Naive B cell (primary cell): ENCODE results near the gene MORC1. TPM values are rescaled to one million over a fixed set of nuclear protein-coding genes. Genes with fewer than 3 reads are reported as not detected.

Experiments
- ATAC-seq, 2 donors: fragments of 150-1000 bp; cut with Tn5 transposase; 2 replicates each; pipeline ENCODE4 v1.10.0; 2021; ENCODE audit warnings: low read depth in 2 of 2, mild to moderate bottlenecking in 2 of 2, moderate library complexity in 2 of 2
- DNase-seq: peaks from one replicate; pipeline ENCODE4 v3.0.0; 2022
- H3K27ac Mint-ChIP-seq, 6 donors: one replicate each; pipeline ENCODE4 v1.8.0; 2020 to 2022; ENCODE audit warnings: mild to moderate bottlenecking in 6 of 6, mixed read lengths in 6 of 6, moderate library complexity in 5 of 6, inconsistent platforms in 2 of 6
- H3K27me3 Mint-ChIP-seq, 3 donors: one replicate each; pipeline ENCODE4 v1.8.0; 2021 to 2022; ENCODE audit warnings: mixed read lengths in 3 of 3, mild to moderate bottlenecking in 1 of 3
- H3K36me3 Mint-ChIP-seq, 2 donors: one replicate each; pipeline ENCODE4 v1.8.0; 2020 to 2022; ENCODE audit warnings: mixed read lengths in 2 of 2, inconsistent platforms in 1 of 2, mild to moderate bottlenecking in 1 of 2
- H3K4me1 Mint-ChIP-seq, 3 donors: one replicate each; pipeline ENCODE4 v1.8.0; 2020 to 2022; ENCODE audit warnings: mixed read lengths in 3 of 3, inconsistent platforms in 1 of 3, mild to moderate bottlenecking in 1 of 3, moderate library complexity in 1 of 3
- H3K4me3 Mint-ChIP-seq, 8 donors: one replicate each; pipeline ENCODE4 v1.8.0; 2020 to 2022; ENCODE audit warnings: mild to moderate bottlenecking in 8 of 8, mixed read lengths in 8 of 8, moderate library complexity in 8 of 8, inconsistent platforms in 2 of 8
- H3K9me3 Mint-ChIP-seq, 7 donors: one replicate each; pipeline ENCODE4 v1.8.0; 2020 to 2022; ENCODE audit warnings: mixed read lengths in 7 of 7, mild to moderate bottlenecking in 5 of 7, inconsistent platforms in 2 of 7, moderate library complexity in 1 of 7
- polyA plus RNA-seq, 6 donors: library from polyadenylated mRNA; unstranded; fragments of 300-500 nt; fragmentation: Illumina TruSeq; gene quantifications; one replicate each; pipeline ENCODE4 v1.2.3, GENCODE V29; 2021; ENCODE audit warnings: low read depth in 6 of 6

MORC1 gene
- polyA plus RNA-seq, 6 donors from 2014 or later, result 0.12 TPM; not detected in 5

- no peak overlapping the region for H3K4me3 Mint-ChIP-seq
- H3K27ac Mint-ChIP-seq, result no peak overlapping the region
- H3K27me3 Mint-ChIP-seq, result peaks cover 0 to 15% (median 0%) of the 10 kb centered on the region in 3 donors
- H3K36me3 Mint-ChIP-seq, result no peaks in the 10 kb centered on the region
- DNase-seq (no peak), ATAC-seq (no peak)
- peaks cover 0 to 6% (median 5%) of the 10 kb centered on the region in 3 donors for H3K4me1 Mint-ChIP-seq
- H3K9me3 Mint-ChIP-seq, result no peaks in the 10 kb centered on the region
Observed at GRCh38 chr3:108976058-108976457, 141.9 kb downstream of the MORC1 start.

- no peak for DNase-seq
- Mint-ChIP-seq H3K27me3 (peaks cover 0 to 15% (median 0%) of the 10 kb centered on the region in 3 donors), H3K27ac (no peak overlapping the region), H3K4me3 (no peak overlapping the region), H3K9me3 (no peaks in the 10 kb centered on the region), H3K4me1 (peaks cover 0 to 9% (median 9%) of the 10 kb centered on the region in 3 donors), H3K36me3 (no peaks in the 10 kb centered on the region)
- ATAC-seq, result no peak
Observed at GRCh38 chr3:108973019-108973418, 144.9 kb downstream of the MORC1 start.

DNA sequence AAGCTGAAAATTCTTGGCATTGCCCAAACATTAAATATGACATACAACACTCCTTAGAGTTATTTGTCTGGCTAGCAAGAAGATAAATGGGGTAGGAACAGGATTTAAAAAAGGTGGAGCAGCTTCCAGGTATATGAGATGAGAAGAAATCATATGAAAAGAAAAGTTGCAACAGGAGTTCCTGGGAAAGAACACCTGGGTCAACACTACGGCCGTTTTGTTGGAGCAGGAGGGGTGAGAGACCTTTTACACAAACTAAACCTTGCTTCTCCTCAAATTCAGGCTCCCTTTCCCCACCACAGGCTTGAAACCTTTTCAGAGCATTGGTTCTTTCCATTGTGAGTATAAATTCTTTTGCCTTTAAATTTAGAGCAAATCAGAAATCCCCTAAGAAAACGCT lies 145.5 kb downstream of the MORC1 start:
- Mint-ChIP-seq H3K9me3 (no peaks in the 10 kb centered on the region), H3K4me3 (no peak overlapping the region), H3K27me3 (peaks cover 0 to 15% (median 0%) of the 10 kb centered on the region in 3 donors), H3K36me3 (no peaks in the 10 kb centered on the region), H3K27ac (no peak overlapping the region), H3K4me1 (peaks cover 0 to 9% (median 9%) of the 10 kb centered on the region in 3 donors)
- ATAC-seq (no peak), DNase-seq (no peak)

- no peaks in the 10 kb centered on the region for H3K9me3 Mint-ChIP-seq
- no peaks in the 10 kb centered on the region for H3K36me3 Mint-ChIP-seq
- peaks cover 0 to 15% (median 0%) of the 10 kb centered on the region in 3 donors for H3K27me3 Mint-ChIP-seq
- ATAC-seq (no peak), DNase-seq (no peak)
- peaks cover 0 to 9% (median 9%) of the 10 kb centered on the region in 3 donors for H3K4me1 Mint-ChIP-seq
- no peak overlapping the region for H3K4me3 Mint-ChIP-seq
- H3K27ac Mint-ChIP-seq, result no peak overlapping the region
Observed at GRCh38 chr3:108970561-108970960, 147.4 kb downstream of the MORC1 start.

GRCh38 chr3:108966773-108967172 lies 151.2 kb downstream of the MORC1 start:
- Mint-ChIP-seq H3K4me1 (peaks cover 0 to 9% (median 9%) of the 10 kb centered on the region in 3 donors), H3K4me3 (no peak overlapping the region), H3K9me3 (no peaks in the 10 kb centered on the region), H3K36me3 (no peaks in the 10 kb centered on the region), H3K27ac (peak overlapping the region in 1 of 6 donors; percentile 89), H3K27me3 (no peaks in the 10 kb centered on the region)
- DNase-seq, result no peak
- ATAC-seq, result no peak

DNA sequence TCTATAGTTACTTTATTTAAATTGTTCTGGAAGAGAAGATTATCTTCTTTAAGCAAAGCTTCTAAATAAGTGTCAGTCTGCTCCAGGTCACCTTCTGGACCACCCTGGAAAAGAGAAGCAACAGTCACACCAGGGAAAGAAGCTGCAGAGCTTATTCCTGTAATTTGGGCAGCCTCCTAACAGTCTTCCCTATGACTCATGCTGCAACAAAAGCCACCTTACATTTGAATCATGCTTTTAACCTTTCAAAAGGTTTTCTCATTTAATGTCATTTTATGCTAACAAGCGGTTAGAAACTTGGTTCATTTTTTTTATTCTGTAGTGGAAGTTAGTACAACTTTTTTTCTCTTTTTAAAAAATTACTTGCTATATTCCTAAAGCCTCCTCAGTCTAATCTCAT lies 158.9 kb downstream of the MORC1 start:
- H3K36me3 Mint-ChIP-seq, result no peaks in the 10 kb centered on the region
- no peaks in the 10 kb centered on the region for H3K4me1 Mint-ChIP-seq
- H3K4me3 Mint-ChIP-seq, result no peak overlapping the region
- ATAC-seq, result no peak
- no peak overlapping the region for H3K27ac Mint-ChIP-seq
- peaks cover 0 to 10% (median 8%) of the 10 kb centered on the region in 3 donors for H3K27me3 Mint-ChIP-seq
- DNase-seq, result no peak
- peaks cover 0 to 3% (median 0%) of the 10 kb centered on the region in 7 donors for H3K9me3 Mint-ChIP-seq

DNA sequence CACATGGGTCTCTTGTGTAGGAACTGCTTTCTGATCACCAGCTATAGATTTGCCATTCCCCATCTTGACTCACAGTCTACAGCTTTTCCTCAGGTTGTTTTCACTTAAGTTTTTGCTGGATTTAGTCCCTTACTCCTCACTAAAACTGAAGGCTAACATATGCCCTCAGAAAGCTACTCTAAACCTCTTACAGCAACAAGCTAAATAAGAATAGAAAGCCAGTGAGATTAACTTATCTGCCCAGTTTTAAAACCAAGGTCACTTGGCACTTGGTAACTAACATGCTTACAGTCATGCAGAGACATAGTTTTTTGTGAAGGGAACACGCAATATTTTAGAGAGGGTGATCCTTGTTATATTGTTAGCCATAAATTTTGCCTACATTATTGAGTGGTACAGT lies 164.2 kb downstream of the MORC1 start, which contains the start of gene GUCA1C:
Gene GUCA1C (minus strand): TSS at position 180 of the 400 bp plus-strand sequence. CDS start 117 bp downstream, at position 63.
- Mint-ChIP-seq H3K9me3 (peaks cover 0 to 3% (median 0%) of the 10 kb centered on the region in 7 donors), H3K27ac (peak within 1 kb of the TSS in 1 of 6 donors; percentile 54), H3K27me3 (peaks cover 16 to 26% (median 21%) of the 10 kb centered on the region in 3 donors), H3K4me3 (no peak within 1 kb of the TSS), H3K4me1 (no peaks in the 10 kb centered on the region), H3K36me3 (no peaks in the 10 kb centered on the region)
- DNase-seq (no peak), ATAC-seq (no peak)

DNA sequence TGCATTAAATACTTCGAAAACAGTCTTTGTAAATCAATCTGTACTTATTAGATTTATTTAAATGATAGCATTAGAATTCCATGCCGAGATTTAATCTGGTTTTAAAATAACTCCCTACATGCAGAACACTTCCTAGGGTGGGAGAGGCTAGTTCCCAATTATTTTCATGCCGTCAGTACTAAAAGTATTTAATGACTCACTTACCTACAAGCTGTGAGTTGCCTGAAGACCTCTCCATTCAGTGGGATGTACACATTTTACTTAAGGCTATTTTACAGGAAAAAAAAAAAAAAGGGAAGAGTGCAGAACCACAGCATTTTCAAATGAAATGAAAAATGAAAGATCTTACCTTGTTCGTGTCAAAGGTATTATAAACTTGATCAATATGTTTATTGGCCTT lies 164.7 kb downstream of the MORC1 start:
- no peaks in the 10 kb centered on the region for H3K36me3 Mint-ChIP-seq
- no peak overlapping the region for H3K4me3 Mint-ChIP-seq
- no peaks in the 10 kb centered on the region for H3K4me1 Mint-ChIP-seq

GRCh38 chr3:108951820-108952501 lies 166.0 kb downstream of the MORC1 start:
- Mint-ChIP-seq H3K4me1 (no peaks in the 10 kb centered on the region), H3K4me3 (no peak overlapping the region), H3K36me3 (no peaks in the 10 kb centered on the region), H3K27me3 (peaks cover 16 to 29% (median 21%) of the 10 kb centered on the region in 3 donors), H3K9me3 (peaks cover 0 to 3% (median 0%) of the 10 kb centered on the region in 7 donors), H3K27ac (peak overlapping the region in 1 of 6 donors; percentile 29)
- no peak for ATAC-seq
- no peak for DNase-seq

More for the DNA sequence above, 164.7 kb downstream of the MORC1 start:
- H3K27ac Mint-ChIP-seq, result no peak overlapping the region
- ATAC-seq, result no peak
- peaks cover 0 to 3% (median 0%) of the 10 kb centered on the region in 7 donors for H3K9me3 Mint-ChIP-seq
- peaks cover 16 to 29% (median 21%) of the 10 kb centered on the region in 3 donors for H3K27me3 Mint-ChIP-seq
- DNase-seq, result no peak

DNA sequence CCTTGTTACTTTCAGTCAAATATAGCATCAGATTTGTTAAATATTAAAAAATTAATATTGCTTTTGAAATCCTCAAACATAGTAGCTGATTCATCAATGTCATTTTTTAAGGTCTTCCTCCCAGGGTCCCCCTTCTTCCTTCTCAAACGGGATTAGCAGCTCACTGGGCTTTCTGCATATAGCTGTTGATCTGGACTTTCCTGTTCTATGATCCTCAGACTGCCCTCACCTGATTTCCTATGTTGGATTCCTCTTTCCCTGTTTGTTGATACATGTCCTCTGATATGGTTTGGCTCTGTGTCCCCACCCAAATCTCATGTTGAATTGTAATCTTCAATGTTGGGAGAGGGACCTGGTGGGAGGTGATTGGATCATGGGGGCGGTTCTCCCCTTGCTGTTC lies 170.1 kb downstream of the MORC1 start:
- H3K4me1 Mint-ChIP-seq, result no peaks in the 10 kb centered on the region
- no peaks in the 10 kb centered on the region for H3K9me3 Mint-ChIP-seq
- H3K27ac Mint-ChIP-seq, result no peak overlapping the region
- DNase-seq (no peak), ATAC-seq (no peak)
- peaks cover 13 to 27% (median 22%) of the 10 kb centered on the region in 3 donors for H3K27me3 Mint-ChIP-seq
- no peaks in the 10 kb centered on the region for H3K36me3 Mint-ChIP-seq
- no peak overlapping the region for H3K4me3 Mint-ChIP-seq

DNA sequence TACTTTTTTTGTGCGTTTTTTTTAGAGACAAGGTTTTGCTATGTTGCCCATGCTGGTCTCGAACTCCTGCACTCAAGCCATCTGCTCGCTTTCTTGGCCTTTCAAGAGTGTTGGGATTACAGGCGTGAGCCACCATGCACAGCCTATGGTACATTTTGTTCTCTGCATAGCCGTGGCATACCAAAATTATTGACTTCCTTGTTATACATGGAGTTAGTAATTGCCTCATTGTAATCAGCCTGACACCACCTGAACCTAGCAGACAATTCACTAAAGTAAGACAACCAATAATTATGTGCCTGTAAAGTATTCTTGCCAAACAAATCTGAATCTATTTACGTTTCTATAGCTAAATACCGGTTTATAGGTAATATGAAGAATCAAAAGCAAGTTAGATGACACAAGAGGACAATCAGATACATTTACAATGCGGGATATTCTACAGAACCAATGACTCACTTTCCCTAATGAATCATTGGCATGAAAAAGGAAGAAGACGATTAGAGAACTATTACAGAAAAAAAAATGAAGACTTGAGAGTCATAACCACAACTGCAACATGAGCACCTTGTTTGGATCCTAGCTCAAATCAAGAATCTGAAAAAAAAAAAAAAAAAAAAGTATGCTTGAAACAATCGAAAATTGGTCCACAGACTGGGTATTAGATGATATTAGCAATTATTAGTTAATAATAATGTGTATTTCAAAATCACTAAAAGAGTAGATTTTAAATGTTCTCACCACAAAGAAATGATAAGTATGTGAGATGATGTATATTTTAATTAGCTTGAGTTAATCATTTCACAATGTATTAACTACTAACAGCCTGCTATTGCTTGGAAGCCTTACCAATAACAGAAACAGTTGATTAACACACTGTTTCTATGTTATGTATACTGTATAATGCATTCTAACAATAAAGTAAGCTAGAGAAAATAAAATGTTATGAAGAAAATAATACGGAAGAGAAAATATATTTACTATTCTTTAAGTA lies 171.3 kb downstream of the MORC1 start:
- H3K4me1 Mint-ChIP-seq, result no peaks in the 10 kb centered on the region
- ATAC-seq (no peak), DNase-seq (no peak)
- H3K27me3 Mint-ChIP-seq, result peaks cover 11 to 30% (median 18%) of the 10 kb centered on the region in 3 donors
- H3K4me3 Mint-ChIP-seq, result no peak overlapping the region
- H3K36me3 Mint-ChIP-seq, result no peaks in the 10 kb centered on the region
- no peaks in the 10 kb centered on the region for H3K9me3 Mint-ChIP-seq
- no peak overlapping the region for H3K27ac Mint-ChIP-seq

GRCh38 chr3:108940568-108941263 lies 177.2 kb downstream of the MORC1 start:
- no peaks in the 10 kb centered on the region for H3K4me1 Mint-ChIP-seq
- H3K36me3 Mint-ChIP-seq, result no peaks in the 10 kb centered on the region
- no peak overlapping the region for H3K27ac Mint-ChIP-seq
- no peak for ATAC-seq
- peaks cover 10 to 13% (median 11%) of the 10 kb centered on the region in 3 donors for H3K27me3 Mint-ChIP-seq
- H3K4me3 Mint-ChIP-seq, result no peak overlapping the region
- no peaks in the 10 kb centered on the region for H3K9me3 Mint-ChIP-seq
- no peak for DNase-seq

DNA sequence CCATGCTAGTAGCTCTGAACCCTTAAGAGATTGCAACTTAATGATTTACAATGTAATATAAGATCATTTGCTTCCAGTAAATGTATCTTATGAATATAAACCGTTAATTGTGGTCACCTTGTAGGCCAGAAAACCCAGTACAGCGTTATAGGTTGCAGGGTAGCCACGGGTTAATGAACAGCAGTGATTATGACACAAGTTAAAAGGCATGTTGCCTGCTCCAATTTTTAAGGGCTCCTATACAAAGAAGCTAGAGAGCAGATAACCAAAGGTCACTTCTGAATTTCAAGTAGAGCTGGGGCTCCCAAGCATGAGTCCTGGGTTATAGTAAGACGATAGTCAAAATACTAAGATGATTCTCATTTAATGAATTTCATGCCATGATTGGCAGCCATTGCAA lies 177.8 kb downstream of the MORC1 start:
- DNase-seq (no peak), ATAC-seq (no peak)
- no peak overlapping the region for H3K27ac Mint-ChIP-seq
- no peak overlapping the region for H3K4me3 Mint-ChIP-seq
- no peaks in the 10 kb centered on the region for H3K9me3 Mint-ChIP-seq
- H3K27me3 Mint-ChIP-seq, result peaks cover 10 to 13% (median 11%) of the 10 kb centered on the region in 3 donors
- H3K4me1 Mint-ChIP-seq, result no peaks in the 10 kb centered on the region
- H3K36me3 Mint-ChIP-seq, result no peaks in the 10 kb centered on the region
